GM23338 (cell line): ENCODE measurements around the gene OR6C70. TPM values are rescaled to one million over a fixed set of nuclear protein-coding genes. Genes with fewer than 3 reads are reported as not detected.

Experiments
- ATAC-seq: fragments of 200-7000 bp; cut with Tn5 transposase; 3 replicates; pipeline ENCODE4 v1.9.1; 2020
- DNase-seq: peaks from one replicate; pipeline ENCODE4 v3.0.0-alpha.2; 2015; ENCODE audit warnings: low spot score
- H2AFZ ChIP-seq: fragments of 200-600 bp; sonication (generic); 2 replicates; pipeline ENCODE4 v1.8.0; 2016; ENCODE audit warnings: antibody characterized with exemption, mild to moderate bottlenecking, moderate library complexity
- H3F3A ChIP-seq: fragments of 200-600 bp; sonication (generic); replicated peaks from 2 replicates; pipeline ENCODE4 v1.8.0; 2017; ENCODE audit warnings: antibody characterized with exemption, mixed run types, low read depth
- H3K27ac ChIP-seq: fragments of 200-600 bp; sonication (generic); 2 replicates; pipeline ENCODE4 v1.6.1; 2016; ENCODE audit warnings: low read depth
- H3K27me3 ChIP-seq: fragments of 200-600 bp; sonication (generic); 2 replicates; pipeline ENCODE4 v1.8.0; 2016; ENCODE audit warnings: mild to moderate bottlenecking, mixed run types, moderate library complexity; ENCODE audit not compliant: insufficient read depth
- H3K36me3 ChIP-seq: fragments of 200-600 bp; sonication (generic); 2 replicates; pipeline ENCODE4 v1.8.0; 2016; ENCODE audit warnings: mild to moderate bottlenecking; ENCODE audit not compliant: insufficient read depth
- H3K4me1 ChIP-seq: fragments of 200-600 bp; sonication (generic); 2 replicates; pipeline ENCODE4 v1.8.0; 2016; ENCODE audit warnings: mild to moderate bottlenecking, moderate library complexity; ENCODE audit not compliant: insufficient read depth
- H3K4me2 ChIP-seq: fragments of 200-600 bp; sonication (generic); 2 replicates; pipeline ENCODE4 v1.7.1; 2017; ENCODE audit warnings: mixed run types
- H3K4me3 ChIP-seq: fragments of 200-600 bp; sonication (generic); 2 replicates; pipeline ENCODE4 v1.6.1; 2016; ENCODE audit warnings: mixed run types
- H3K79me2 ChIP-seq: fragments of 200-600 bp; sonication (generic); replicated peaks from 2 replicates; pipeline ENCODE4 v1.8.0; 2017; ENCODE audit warnings: mild to moderate bottlenecking; ENCODE audit not compliant: insufficient read depth
- H3K9me2 ChIP-seq: fragments of 200-600 bp; sonication (generic); 2 replicates; pipeline ENCODE4 v1.8.0; 2017; ENCODE audit not compliant: insufficient read depth
- H4K20me1 ChIP-seq: fragments of 200-600 bp; sonication (generic); replicated peaks from 2 replicates; pipeline ENCODE4 v1.8.0; 2017; ENCODE audit warnings: mild to moderate bottlenecking; ENCODE audit not compliant: insufficient read depth
- H3K27ac Mint-ChIP-seq: 2 replicates; pipeline ENCODE4 v1.8.0; 2020; ENCODE audit warnings: inconsistent platforms, mild to moderate bottlenecking, moderate library complexity, mixed read lengths
- H3K27me3 Mint-ChIP-seq: 3 replicates; pipeline ENCODE4 v1.8.0; 2022; ENCODE audit warnings: low read depth, mild to moderate bottlenecking, moderate library complexity, mixed read lengths, inconsistent platforms; ENCODE audit not compliant: insufficient read depth, poor library complexity
- H3K36me3 Mint-ChIP-seq: 3 replicates; pipeline ENCODE4 v1.8.0; 2021; ENCODE audit warnings: low read depth, mild to moderate bottlenecking, inconsistent platforms, moderate library complexity, mixed read lengths
- H3K4me1 Mint-ChIP-seq: 3 replicates; pipeline ENCODE4 v1.8.0; 2020; ENCODE audit warnings: mild to moderate bottlenecking, inconsistent platforms, mixed read lengths
- H3K4me3 Mint-ChIP-seq: 3 replicates; pipeline ENCODE4 v1.8.0; 2021; ENCODE audit warnings: moderate library complexity, mild to moderate bottlenecking, inconsistent platforms, mixed read lengths
- H3K9me3 Mint-ChIP-seq: 3 replicates; pipeline ENCODE4 v1.8.0; 2020; ENCODE audit warnings: moderate library complexity, mild to moderate bottlenecking, inconsistent platforms, mixed read lengths
- CREB1 ChIP-seq: fragments of 250-450 bp; sonication (Bioruptor Pico); IDR thresholded peaks from 2 replicates; pipeline ENCODE4 v1.5.0; 2020; ENCODE audit warnings: low read depth, mild to moderate bottlenecking, moderate library complexity
- CTCF ChIP-seq, 2 experiments: fragments of 200-600 bp in 1 of 2; sonication (generic) in 1 of 2; conservative IDR thresholded peaks; 2 replicates each; pipeline versions ENCODE4 v1.5.1 to v1.6.1; 2016 to 2017; ENCODE audit warnings: antibody characterized with exemption in 2 of 2, low read depth in 2 of 2, mild to moderate bottlenecking in 2 of 2, moderate library complexity in 1 of 2
- EZH2 ChIP-seq: fragments of 200-600 bp; sonication (generic); IDR thresholded peaks from one replicate; pipeline ENCODE4 v1.8.0; 2017; ENCODE audit warnings: antibody characterized with exemption, mild to moderate bottlenecking, low read depth; ENCODE audit not compliant: unreplicated experiment
- EZH2phosphoT487 ChIP-seq: fragments of 200-600 bp; sonication (generic); IDR thresholded peaks from one replicate; pipeline ENCODE4 v1.8.1; 2018; ENCODE audit warnings: antibody characterized with exemption; ENCODE audit not compliant: unreplicated experiment
- JUNB ChIP-seq: IDR thresholded peaks from one replicate; pipeline ENCODE4 v1.6.1; 2016; ENCODE audit warnings: antibody characterized with exemption; ENCODE audit not compliant: unreplicated experiment
- NANOG ChIP-seq: IDR thresholded peaks from 2 replicates; pipeline ENCODE4 v1.6.1; 2016; ENCODE audit warnings: antibody characterized with exemption, borderline replicate concordance
- POLR2AphosphoS5 ChIP-seq: IDR thresholded peaks from 2 replicates; pipeline ENCODE4 v1.6.1; 2016; ENCODE audit warnings: antibody characterized with exemption, low read depth
- STAT1 ChIP-seq: IDR thresholded peaks from one replicate; pipeline ENCODE4 v1.6.1; 2016; ENCODE audit warnings: antibody characterized with exemption; ENCODE audit not compliant: unreplicated experiment
- ZNF114 ChIP-seq: fragments of 250-450 bp; sonication (Bioruptor Pico); IDR thresholded peaks from 2 replicates; pipeline ENCODE4 v1.5.0; 2020; ENCODE audit warnings: mild to moderate bottlenecking, moderate library complexity
- ZNF331 ChIP-seq: fragments of 250-450 bp; sonication (Bioruptor Pico); IDR thresholded peaks from 2 replicates; pipeline ENCODE4 v1.5.0; 2020; ENCODE audit warnings: low read depth, mild to moderate bottlenecking, moderate library complexity
- polyA plus RNA-seq: library from polyadenylated mRNA; unstranded; fragments of >200 nt; fragmentation: Nextera tagmentation; extraction: Ambion mirVana; gene quantifications from 2 replicates; pipeline ENCODE4 v1.2.1, GENCODE V29; 2016
- total RNA-seq: library from RNA; depleted of rRNA; stranded (reverse); fragments of >200 nt; shearing (Covaris generic); gene quantifications from 2 replicates; pipeline ENCODE4 v1.2.3, GENCODE V29; 2014
- TF ChIP-seq, protein P1 (sequence below): IDR thresholded peaks from 2 replicates; pipeline ENCODE4 v1.6.1; 2016; ENCODE audit warnings: antibody characterized with exemption
- TF ChIP-seq, protein P2 (sequence below): fragments of 250-450 bp; sonication (Bioruptor Pico); IDR thresholded peaks from 2 replicates; pipeline ENCODE4 v1.5.0; 2020; ENCODE audit warnings: mild to moderate bottlenecking, moderate library complexity
- TF ChIP-seq, protein P3 (sequence below): IDR thresholded peaks from one replicate; pipeline ENCODE4 v1.6.1; 2018; ENCODE audit warnings: antibody characterized with exemption; ENCODE audit not compliant: unreplicated experiment

The OR6C70 gene
- total and polyA plus RNA-seq, 2 experiments from 2014 or later, result not detected

DNA sequence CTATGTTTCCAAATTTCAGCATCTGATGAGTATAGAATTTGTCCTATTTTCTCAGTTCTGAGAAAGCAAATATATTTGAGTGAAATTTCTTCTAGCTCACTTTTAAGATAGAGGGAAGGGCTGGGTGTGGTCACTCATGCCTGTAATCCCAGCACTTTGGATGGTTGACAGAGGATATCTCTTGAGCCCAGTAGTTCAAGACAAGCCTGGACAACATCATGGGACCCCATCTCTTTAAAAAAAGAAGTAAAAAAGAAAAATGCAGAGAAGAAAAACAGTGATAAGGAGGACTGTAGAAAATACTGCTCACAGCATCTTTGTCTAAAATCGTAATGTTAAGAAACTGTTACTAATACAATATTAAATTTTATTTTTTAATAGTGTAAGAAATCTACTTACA is 2.3 kb upstream of the OR6C70 start:
- Histone ChIP-seq H3K4me3 (no peak overlapping the region), H3K4me2 (no peak overlapping the region), H3K9me2 (no peaks in the 10 kb centered on the region), H3F3A (no peaks in the 10 kb centered on the region), H3K79me2 (no peaks in the 10 kb centered on the region), H2AFZ (no peak overlapping the region), H3K27me3 (no peaks in the 10 kb centered on the region), H4K20me1 (no peaks in the 10 kb centered on the region), H3K4me1 (peaks cover 7% of the 10 kb centered on the region; the same call in 1 of the 2 replicates), H3K27ac (no peak overlapping the region), H3K36me3 (no peaks in the 10 kb centered on the region)
- Mint-ChIP-seq H3K27ac (no peak overlapping the region), H3K36me3 (no peaks in the 10 kb centered on the region), H3K4me3 (no peak overlapping the region), H3K4me1 (peaks cover 13% of the 10 kb centered on the region; the same call in 2 of the 3 replicates), H3K27me3 (no peaks in the 10 kb centered on the region), H3K9me3 (no peaks in the 10 kb centered on the region)
- ATAC-seq (no peak), DNase-seq (no peak)
- TF ChIP-seq POLR2AphosphoS5 (no peak), EZH2 (no peak), CREB1 (CRISPR knock-in tag) (no peak), JUNB (no peak), NANOG (no peak), STAT1 (no peak), CTCF (conservative IDR thresholded peaks at IDR 0.05; ENCODE audit: low read depth in 2 of 2) (no peak), EZH2phosphoT487 (no peak), ZNF114 (CRISPR knock-in tag) (no peak), ZNF331 (no peak)
- TF ChIP-seq, protein P1, sequence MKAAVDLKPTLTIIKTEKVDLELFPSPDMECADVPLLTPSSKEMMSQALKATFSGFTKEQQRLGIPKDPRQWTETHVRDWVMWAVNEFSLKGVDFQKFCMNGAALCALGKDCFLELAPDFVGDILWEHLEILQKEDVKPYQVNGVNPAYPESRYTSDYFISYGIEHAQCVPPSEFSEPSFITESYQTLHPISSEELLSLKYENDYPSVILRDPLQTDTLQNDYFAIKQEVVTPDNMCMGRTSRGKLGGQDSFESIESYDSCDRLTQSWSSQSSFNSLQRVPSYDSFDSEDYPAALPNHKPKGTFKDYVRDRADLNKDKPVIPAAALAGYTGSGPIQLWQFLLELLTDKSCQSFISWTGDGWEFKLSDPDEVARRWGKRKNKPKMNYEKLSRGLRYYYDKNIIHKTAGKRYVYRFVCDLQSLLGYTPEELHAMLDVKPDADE, result no peak
- TF ChIP-seq, protein P2, sequence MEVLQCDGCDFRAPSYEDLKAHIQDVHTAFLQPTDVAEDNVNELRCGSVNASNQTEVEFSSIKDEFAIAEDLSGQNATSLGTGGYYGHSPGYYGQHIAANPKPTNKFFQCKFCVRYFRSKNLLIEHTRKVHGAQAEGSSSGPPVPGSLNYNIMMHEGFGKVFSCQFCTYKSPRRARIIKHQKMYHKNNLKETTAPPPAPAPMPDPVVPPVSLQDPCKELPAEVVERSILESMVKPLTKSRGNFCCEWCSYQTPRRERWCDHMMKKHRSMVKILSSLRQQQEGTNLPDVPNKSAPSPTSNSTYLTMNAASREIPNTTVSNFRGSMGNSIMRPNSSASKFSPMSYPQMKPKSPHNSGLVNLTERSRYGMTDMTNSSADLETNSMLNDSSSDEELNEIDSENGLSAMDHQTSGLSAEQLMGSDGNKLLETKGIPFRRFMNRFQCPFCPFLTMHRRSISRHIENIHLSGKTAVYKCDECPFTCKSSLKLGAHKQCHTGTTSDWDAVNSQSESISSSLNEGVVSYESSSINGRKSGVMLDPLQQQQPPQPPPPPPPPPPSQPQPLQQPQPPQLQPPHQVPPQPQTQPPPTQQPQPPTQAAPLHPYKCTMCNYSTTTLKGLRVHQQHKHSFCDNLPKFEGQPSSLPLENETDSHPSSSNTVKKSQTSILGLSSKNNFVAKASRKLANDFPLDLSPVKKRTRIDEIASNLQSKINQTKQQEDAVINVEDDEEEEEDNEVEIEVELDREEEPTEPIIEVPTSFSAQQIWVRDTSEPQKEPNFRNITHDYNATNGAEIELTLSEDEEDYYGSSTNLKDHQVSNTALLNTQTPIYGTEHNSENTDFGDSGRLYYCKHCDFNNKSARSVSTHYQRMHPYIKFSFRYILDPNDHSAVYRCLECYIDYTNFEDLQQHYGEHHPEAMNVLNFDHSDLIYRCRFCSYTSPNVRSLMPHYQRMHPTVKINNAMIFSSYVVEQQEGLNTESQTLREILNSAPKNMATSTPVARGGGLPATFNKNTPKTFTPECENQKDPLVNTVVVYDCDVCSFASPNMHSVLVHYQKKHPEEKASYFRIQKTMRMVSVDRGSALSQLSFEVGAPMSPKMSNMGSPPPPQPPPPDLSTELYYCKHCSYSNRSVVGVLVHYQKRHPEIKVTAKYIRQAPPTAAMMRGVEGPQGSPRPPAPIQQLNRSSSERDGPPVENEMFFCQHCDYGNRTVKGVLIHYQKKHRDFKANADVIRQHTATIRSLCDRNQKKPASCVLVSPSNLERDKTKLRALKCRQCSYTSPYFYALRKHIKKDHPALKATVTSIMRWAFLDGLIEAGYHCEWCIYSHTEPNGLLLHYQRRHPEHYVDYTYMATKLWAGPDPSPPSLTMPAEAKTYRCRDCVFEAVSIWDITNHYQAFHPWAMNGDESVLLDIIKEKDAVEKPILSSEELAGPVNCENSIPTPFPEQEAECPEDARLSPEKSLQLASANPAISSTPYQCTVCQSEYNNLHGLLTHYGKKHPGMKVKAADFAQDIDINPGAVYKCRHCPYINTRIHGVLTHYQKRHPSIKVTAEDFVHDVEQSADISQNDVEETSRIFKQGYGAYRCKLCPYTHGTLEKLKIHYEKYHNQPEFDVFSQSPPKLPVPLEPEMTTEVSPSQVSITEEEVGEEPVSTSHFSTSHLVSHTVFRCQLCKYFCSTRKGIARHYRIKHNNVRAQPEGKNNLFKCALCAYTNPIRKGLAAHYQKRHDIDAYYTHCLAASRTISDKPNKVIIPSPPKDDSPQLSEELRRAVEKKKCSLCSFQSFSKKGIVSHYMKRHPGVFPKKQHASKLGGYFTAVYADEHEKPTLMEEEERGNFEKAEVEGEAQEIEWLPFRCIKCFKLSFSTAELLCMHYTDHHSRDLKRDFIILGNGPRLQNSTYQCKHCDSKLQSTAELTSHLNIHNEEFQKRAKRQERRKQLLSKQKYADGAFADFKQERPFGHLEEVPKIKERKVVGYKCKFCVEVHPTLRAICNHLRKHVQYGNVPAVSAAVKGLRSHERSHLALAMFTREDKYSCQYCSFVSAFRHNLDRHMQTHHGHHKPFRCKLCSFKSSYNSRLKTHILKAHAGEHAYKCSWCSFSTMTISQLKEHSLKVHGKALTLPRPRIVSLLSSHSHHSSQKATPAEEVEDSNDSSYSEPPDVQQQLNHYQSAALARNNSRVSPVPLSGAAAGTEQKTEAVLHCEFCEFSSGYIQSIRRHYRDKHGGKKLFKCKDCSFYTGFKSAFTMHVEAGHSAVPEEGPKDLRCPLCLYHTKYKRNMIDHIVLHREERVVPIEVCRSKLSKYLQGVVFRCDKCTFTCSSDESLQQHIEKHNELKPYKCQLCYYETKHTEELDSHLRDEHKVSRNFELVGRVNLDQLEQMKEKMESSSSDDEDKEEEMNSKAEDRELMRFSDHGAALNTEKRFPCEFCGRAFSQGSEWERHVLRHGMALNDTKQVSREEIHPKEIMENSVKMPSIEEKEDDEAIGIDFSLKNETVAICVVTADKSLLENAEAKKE, result no peak
- TF ChIP-seq, protein P3, sequence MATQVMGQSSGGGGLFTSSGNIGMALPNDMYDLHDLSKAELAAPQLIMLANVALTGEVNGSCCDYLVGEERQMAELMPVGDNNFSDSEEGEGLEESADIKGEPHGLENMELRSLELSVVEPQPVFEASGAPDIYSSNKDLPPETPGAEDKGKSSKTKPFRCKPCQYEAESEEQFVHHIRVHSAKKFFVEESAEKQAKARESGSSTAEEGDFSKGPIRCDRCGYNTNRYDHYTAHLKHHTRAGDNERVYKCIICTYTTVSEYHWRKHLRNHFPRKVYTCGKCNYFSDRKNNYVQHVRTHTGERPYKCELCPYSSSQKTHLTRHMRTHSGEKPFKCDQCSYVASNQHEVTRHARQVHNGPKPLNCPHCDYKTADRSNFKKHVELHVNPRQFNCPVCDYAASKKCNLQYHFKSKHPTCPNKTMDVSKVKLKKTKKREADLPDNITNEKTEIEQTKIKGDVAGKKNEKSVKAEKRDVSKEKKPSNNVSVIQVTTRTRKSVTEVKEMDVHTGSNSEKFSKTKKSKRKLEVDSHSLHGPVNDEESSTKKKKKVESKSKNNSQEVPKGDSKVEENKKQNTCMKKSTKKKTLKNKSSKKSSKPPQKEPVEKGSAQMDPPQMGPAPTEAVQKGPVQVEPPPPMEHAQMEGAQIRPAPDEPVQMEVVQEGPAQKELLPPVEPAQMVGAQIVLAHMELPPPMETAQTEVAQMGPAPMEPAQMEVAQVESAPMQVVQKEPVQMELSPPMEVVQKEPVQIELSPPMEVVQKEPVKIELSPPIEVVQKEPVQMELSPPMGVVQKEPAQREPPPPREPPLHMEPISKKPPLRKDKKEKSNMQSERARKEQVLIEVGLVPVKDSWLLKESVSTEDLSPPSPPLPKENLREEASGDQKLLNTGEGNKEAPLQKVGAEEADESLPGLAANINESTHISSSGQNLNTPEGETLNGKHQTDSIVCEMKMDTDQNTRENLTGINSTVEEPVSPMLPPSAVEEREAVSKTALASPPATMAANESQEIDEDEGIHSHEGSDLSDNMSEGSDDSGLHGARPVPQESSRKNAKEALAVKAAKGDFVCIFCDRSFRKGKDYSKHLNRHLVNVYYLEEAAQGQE, result no peak
